NCI-H1436 treated with DMSO at 0.1 percent for 48 hours (cell line): Measurements from ENCODE around the gene CKAP5.

Experiments used
- DNase-seq: peaks from one replicate; lab custom pipeline; 2025; lab: John Stamatoyannopoulos, UW

The CKAP5 gene

GRCh38 chr11:46766656-46767055 lies 79.4 kb downstream of the CKAP5 start:
- no peak for DNase-seq

GRCh38 chr11:46762248-46762647 lies 83.8 kb downstream of the CKAP5 start:
- DNase-seq, result no peak

GRCh38 chr11:46761807-46762206 lies 84.3 kb downstream of the CKAP5 start:
- DNase-seq, result no peak

- no peak for DNase-seq
These were observed 85.5 kb downstream of the CKAP5 start for GRCh38 chr11:46760429-46761128.

- DNase-seq, result no peak
These were observed 86.9 kb downstream of the CKAP5 start for GRCh38 chr11:46759196-46759595.

GRCh38 chr11:46755962-46756361 lies 90.1 kb downstream of the CKAP5 start:
- DNase-seq, result no peak

- DNase-seq, result no peak
These were observed 98.9 kb downstream of the CKAP5 start for GRCh38 chr11:46747150-46747549.

GRCh38 chr11:46745995-46746394 lies 100.1 kb downstream of the CKAP5 start:
- DNase-seq, result no peak

- no peak for DNase-seq
These were observed 100.8 kb downstream of the CKAP5 start for GRCh38 chr11:46745328-46745727.

- no peak for DNase-seq
These were observed 102.3 kb downstream of the CKAP5 start for GRCh38 chr11:46743693-46744339.

GRCh38 chr11:46743043-46743442 lies 103.0 kb downstream of the CKAP5 start:
- no peak for DNase-seq

- no peak for DNase-seq
These were observed 104.2 kb downstream of the CKAP5 start for GRCh38 chr11:46741600-46742484.

GRCh38 chr11:46738887-46739286 lies 107.2 kb downstream of the CKAP5 start:
- no peak for DNase-seq

- no peak for DNase-seq
These were observed 108.4 kb downstream of the CKAP5 start for GRCh38 chr11:46737699-46738098.

GRCh38 chr11:46736615-46737014 lies 109.5 kb downstream of the CKAP5 start:
- no peak for DNase-seq

- DNase-seq, result no peak
These were observed 109.9 kb downstream of the CKAP5 start for GRCh38 chr11:46736146-46736545.

- DNase-seq, result no peak
These were observed 112.8 kb downstream of the CKAP5 start for GRCh38 chr11:46733234-46733633.

- DNase-seq, result no peak
These were observed 114.5 kb downstream of the CKAP5 start for GRCh38 chr11:46731545-46731944.

GRCh38 chr11:46729110-46730027 lies 116.7 kb downstream of the CKAP5 start:
- DNase-seq, result no peak

GRCh38 chr11:46728659-46729040 lies 117.4 kb downstream of the CKAP5 start:
- no peak for DNase-seq

GRCh38 chr11:46727952-46728658 lies 118.0 kb downstream of the CKAP5 start:
- DNase-seq, result no peak
